RPMI7951 (cell line): ENCODE results near the gene PF4V1. TPM values are rescaled to one million over a fixed set of nuclear protein-coding genes. Genes with fewer than 3 reads are reported as not detected.
A peak's percentile ranks its signal among the peaks of the same experiment; 100 is the strongest.

ENCODE experiments used
- DNase-seq: peaks from one replicate; pipeline ENCODE4 v3.0.0-alpha.2; 2012; ENCODE audit warnings: low read depth
- total RNA-seq: library from RNA; depleted of rRNA; stranded (reverse); fragments of >200 nt; shearing (Covaris generic); gene quantifications from 2 replicates; pipeline ENCODE4 v1.2.3, GENCODE V29; 2014

The PF4V1 gene
- total RNA-seq, 1 experiment from 2014 or later, result 0.72 TPM

- no peak for DNase-seq
These were observed 5.4 kb upstream of the PF4V1 start for GRCh38 chr4:73847526-73848182.

- no peak for DNase-seq
These were observed 4.8 kb upstream of the PF4V1 start for GRCh38 chr4:73848183-73848777.

GRCh38 chr4:73850261-73850970 lies 2.7 kb upstream of the PF4V1 start:
- no peak for DNase-seq

- DNase-seq, result no peak
These were observed 1.8 kb upstream of the PF4V1 start for GRCh38 chr4:73851293-73851692.

GRCh38 chr4:73852771-73853170 lies 325 bp upstream of the PF4V1 start:
- DNase-seq, result no peak

- DNase-seq, result no peak
These were observed 800 bp downstream of the PF4V1 start for GRCh38 chr4:73853718-73854473.

- DNase-seq, result no peak
These were observed 2.3 kb downstream of the PF4V1 start for GRCh38 chr4:73855406-73855805.

GRCh38 chr4:73856518-73856917 lies 3.4 kb downstream of the PF4V1 start:
- no peak for DNase-seq

GRCh38 chr4:73859614-73860088 lies 6.6 kb downstream of the PF4V1 start:
- DNase-seq, result no peak

- DNase-seq, result no peak
These were observed 7.1 kb downstream of the PF4V1 start for GRCh38 chr4:73860181-73860580.

GRCh38 chr4:73860917-73861316 lies 7.8 kb downstream of the PF4V1 start:
- no peak for DNase-seq

GRCh38 chr4:73862322-73862721 lies 9.2 kb downstream of the PF4V1 start:
- DNase-seq, result no peak

GRCh38 chr4:73864365-73864764 lies 11.3 kb downstream of the PF4V1 start:
- DNase-seq, result peak; percentile 23

GRCh38 chr4:73864961-73865360 lies 11.9 kb downstream of the PF4V1 start:
- no peak for DNase-seq

GRCh38 chr4:73865431-73866096 lies 12.5 kb downstream of the PF4V1 start:
- DNase-seq, result no peak

GRCh38 chr4:73866246-73866645 lies 13.2 kb downstream of the PF4V1 start:
- no peak for DNase-seq

- no peak for DNase-seq
These were observed 14.7 kb downstream of the PF4V1 start for GRCh38 chr4:73867783-73868182.

GRCh38 chr4:73868206-73869129 lies 15.4 kb downstream of the PF4V1 start:
- DNase-seq, result peak; percentile 44

GRCh38 chr4:73869130-73870055 lies 16.3 kb downstream of the PF4V1 start, which contains the start of gene CXCL1:
TSS of gene CXCL1 (plus strand) at chr4:73869393. CDS start at chr4:73869471, 78 bp downstream.
- peak; percentile 63 for DNase-seq
